Measurements from ENCODE around the gene MED19.
"Not testable (repeated sequence)": the region's sequence is repeated elsewhere in the genome, so short reads cannot be mapped to it uniquely, and the experiment has no call there.

MED19 gene

DNA sequence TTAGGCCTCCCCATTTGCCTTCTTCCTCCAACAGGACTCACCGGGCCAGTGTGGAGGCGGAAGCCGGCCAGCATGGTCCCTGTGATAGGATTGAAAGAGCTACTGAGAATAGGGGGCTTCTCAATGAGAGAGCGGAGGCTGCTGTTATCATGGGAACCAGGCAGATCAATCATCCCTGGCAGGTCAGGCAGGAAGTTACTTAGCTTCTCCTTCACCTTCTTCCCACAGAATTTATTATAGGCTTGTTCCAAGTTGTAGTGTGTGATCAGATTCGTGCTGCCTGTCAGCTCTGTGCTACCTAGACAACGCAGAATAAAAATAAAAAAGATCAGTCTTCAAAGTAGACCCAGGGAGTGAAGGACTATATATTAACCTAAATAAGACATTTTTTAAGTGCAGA lies 7.1 kb downstream of the MED19 start:
- DNase-seq = no peak

GRCh38 chr11:57703341-57703740 lies 8.7 kb downstream of the MED19 start:
- DNase-seq = no peak

GRCh38 chr11:57700425-57700824 lies 11.6 kb downstream of the MED19 start:
- DNase-seq = no peak

- DNase-seq = no peak
Measured at GRCh38 chr11:57699813-57700212, 12.2 kb downstream of the MED19 start.

- DNase-seq = no peak
Measured at GRCh38 chr11:57698843-57699365, 13.1 kb downstream of the MED19 start.

GRCh38 chr11:57690474-57690873 lies 21.5 kb downstream of the MED19 start:
- DNase-seq = not testable (repeated sequence)

GRCh38 chr11:57681168-57681567 lies 30.8 kb downstream of the MED19 start:
- no peak for DNase-seq

GRCh38 chr11:57680552-57680874 lies 31.5 kb downstream of the MED19 start:
- DNase-seq = no peak

DNA sequence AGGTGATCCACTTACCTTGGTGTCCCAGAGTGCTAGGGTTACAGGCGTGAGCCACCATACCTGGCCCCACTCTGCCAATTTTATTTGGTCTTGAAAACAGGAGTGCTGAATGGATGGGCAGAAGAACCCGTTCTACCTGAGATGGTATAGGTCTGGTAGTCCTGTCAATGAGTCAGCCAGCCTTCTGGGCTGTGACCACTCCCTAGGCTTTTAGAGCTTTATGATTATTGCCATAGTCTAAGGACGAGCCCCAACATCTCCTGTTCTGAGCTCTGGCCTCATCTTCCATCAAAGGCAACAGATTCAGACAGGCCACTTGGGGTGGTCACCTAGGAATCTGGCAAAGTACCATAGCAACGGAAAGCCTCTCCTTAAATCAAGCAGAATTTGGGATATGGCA lies 32.6 kb downstream of the MED19 start:
- DNase-seq = no peak

DNA sequence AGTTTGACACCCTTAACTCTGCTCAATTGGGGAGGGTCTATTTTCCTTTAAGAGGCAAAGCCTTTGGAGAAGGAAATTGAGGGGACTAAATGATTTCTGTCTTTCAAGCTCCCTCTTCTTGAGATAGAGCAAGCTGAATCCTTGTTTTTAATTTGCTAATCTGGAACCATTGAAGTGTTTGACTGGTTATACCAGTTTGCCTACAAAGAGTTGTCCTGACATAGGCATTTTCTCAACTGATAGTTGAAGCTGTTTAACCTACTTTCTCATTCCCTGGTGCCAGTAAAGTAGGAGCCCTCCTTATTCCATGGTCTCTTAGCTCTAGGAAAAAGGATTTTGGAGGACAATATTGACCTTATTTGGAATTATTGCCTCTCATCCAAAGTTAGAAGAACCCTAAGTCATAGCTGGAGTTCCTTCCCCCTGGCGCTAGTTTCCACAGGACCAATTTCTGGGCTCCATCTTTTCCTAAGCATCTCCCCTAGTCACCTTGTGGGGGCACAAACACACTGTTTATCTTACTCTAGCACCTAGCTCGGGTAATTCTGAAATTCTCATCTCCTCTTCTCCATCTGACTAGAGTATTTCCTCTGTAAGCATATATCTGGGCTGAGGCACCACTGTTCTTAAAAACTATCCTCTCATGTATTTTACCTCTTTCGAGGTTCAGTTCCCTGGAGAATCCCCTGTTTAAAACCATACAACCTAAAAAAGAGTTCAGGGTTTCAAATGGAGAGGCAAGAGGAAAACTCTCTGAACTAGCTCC lies 36.7 kb downstream of the MED19 start:
- no peak for DNase-seq

- DNase-seq = no peak
Measured at GRCh38 chr11:57674251-57674650, 37.8 kb downstream of the MED19 start.

GRCh38 chr11:57668434-57668782 lies 43.6 kb downstream of the MED19 start:
- DNase-seq = no peak

- peak; percentile 99 for DNase-seq
Measured at GRCh38 chr11:57667736-57668433, 44.1 kb downstream of the MED19 start, which contains the start of gene ZDHHC5. TSS of gene ZDHHC5 (plus strand) at chr11:57668114. CDS start at chr11:57673091, 4,977 bp downstream.

GRCh38 chr11:57667117-57667735 lies 44.8 kb downstream of the MED19 start:
- peak; percentile 91 for DNase-seq

DNA sequence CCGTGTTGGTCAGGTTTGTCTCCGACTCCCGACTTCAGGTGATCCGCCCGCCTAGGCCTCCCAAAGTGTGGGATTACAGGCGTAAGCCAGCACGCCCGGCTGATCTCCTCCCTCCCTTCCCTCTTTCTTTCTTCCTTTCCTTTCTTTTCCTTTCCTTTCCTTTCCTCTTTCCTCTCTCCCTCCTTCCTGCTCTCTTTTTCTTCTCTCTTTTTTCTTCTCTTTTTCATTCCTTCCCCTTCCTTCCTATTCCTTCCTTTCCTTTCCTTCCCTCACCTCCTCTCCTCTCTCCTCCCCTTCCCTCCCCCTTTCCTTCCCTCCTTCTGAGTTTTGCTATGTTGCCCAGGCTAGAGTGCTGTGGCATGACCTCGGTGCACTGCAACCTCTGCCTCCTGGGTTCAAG lies 48.0 kb downstream of the MED19 start:
- DNase-seq = no peak

DNA sequence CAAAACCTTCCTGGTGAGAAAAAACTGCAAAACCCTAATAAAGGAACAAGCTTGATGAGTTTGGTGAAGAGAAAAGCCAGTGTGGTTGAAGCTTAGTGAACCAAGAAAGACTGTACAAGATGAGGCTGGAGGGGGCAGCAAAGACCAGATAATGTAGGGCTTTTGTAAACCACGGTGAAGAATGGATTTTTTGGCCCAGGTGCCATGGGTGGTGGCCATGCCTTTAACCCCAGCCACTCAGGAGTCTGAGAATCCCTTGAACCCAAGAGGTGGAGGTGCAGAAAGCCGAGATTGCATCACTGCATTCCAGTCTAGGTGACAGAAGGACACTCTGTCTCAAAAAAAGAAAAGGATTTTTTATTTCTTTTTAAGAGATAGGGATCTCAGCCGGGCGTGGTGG lies 49.1 kb downstream of the MED19 start:
- DNase-seq = no peak

DNA sequence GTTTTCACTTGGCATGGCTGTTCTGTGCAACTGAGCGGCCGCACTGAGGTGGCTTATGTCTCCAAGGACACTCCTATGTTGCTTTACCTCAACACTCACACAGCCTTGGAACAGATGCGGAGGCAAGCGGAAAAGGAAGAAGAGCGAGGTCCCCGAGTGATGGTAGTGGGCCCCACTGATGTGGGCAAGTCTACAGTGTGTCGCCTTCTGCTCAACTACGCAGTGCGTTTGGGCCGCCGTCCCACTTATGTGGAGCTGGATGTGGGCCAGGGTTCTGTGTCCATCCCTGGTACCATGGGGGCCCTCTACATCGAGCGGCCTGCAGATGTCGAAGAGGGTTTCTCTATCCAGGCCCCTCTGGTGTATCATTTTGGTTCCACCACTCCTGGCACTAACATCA lies 52.3 kb downstream of the MED19 start:
- DNase-seq = no peak

GRCh38 chr11:57658023-57658361 lies 54.0 kb downstream of the MED19 start:
- no peak for DNase-seq

DNA sequence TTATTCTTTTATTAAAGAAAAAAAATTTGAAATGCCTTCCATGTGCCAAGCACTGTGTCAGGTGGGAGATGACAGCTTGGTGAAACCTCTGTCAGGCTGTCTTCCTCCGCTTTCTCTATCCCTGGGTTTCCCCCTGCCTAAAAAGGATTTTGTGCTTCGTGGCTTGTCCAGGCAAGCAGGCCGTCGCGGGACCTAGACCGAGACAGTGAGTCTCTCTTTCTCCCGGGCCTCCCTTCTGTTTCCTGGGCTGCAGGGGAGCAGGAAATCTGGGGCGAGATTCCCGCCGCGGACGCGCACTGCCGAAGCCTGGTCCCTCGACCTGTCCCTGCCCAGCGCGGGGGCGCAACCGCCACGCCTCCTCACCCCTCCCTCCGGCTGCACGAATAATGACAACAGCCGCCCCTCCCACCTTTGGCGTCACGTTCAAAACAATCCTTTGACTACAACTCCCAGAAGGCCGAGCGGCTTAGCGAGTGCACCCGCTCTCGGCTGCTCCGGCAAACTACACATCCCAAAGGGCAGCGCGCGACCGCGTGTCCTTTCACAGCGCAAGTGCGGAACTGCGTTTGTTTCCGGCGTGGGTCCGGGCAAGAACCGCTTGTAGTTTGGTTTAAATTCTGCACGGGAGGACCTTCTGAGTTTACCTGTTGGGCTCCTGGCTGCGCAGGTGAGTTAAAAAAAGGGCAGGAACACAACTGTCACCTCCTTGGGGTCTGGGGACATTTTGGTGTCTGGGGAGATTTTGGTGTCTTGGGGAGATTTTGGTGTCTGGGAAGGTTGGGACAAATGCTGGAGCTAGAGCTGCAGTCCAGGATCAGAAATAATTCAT lies 54.6 kb downstream of the MED19 start, which contains the start of gene CLP1:
Gene CLP1 (plus strand): TSS at position 569 of the 829 bp plus-strand sequence. CDS start 1,715 bp downstream, outside the sequence.
- DNase-seq = peak; percentile 99

DNA sequence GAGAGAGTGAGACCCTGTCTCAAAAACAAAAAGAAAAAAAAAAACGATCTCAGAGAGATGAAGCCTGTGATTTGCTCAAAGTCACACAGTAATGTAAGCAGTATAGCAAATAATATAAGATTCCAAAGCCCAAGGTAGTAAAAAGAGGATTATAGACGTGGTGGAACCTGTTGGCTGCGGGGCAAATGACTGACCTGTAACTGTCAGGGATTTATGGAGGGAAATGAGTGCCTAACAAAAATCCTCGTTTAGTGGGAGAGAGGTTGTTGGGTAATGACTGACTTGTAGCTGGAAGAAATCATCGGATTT lies 55.2 kb downstream of the MED19 start:
- DNase-seq = no peak
